Gastrocnemius medialis (tissue), 4 donors: Measurements from ENCODE around the gene DNAJB4.

ENCODE experiments used
- POLR2A ChIP-seq, 2 donors: fragments of 450-650 bp; IDR thresholded peaks; one replicate each; pipeline ENCODE4 v1.6.1; 2017; ENCODE audit warnings: antibody characterized with exemption in 2 of 2, mild to moderate bottlenecking in 2 of 2, moderate library complexity in 2 of 2
- TF ChIP-seq, protein P1 (sequence below), 5 experiments: fragments of 450-650 bp in 3 of 5; fragments of 200-600 bp in 2 of 5; sonication (generic) in 2 of 5; IDR thresholded peaks in 4 of 5; conservative IDR thresholded peaks in 1 of 5; 1 replicate in 4 of 5; 2 replicates in 1 of 5; pipeline ENCODE4 v1.5.1; 2016 to 2019; ENCODE audit warnings: antibody characterized with exemption in 5 of 5, mild to moderate bottlenecking in 3 of 5, moderate library complexity in 3 of 5

DNA sequence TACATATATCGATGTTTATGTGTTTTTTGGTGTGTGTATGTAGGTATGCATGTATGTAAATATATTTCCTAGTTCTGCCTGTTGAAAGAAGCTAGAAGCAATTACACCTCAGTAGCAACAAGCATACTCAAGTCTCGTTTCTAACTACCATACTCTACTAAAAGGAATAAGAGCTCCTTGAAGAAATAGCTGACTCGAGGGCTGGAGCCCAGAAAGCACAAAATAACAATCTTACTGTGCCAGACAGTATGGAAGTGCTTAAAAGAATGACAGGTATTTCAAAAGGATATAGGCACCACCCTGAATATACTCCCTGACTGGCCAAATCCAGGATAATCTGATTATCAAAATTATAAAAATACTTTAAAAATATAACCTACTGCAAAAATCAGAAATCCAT, 49.0 kb upstream of the DNAJB4 start:
- TF ChIP-seq, protein P1, sequence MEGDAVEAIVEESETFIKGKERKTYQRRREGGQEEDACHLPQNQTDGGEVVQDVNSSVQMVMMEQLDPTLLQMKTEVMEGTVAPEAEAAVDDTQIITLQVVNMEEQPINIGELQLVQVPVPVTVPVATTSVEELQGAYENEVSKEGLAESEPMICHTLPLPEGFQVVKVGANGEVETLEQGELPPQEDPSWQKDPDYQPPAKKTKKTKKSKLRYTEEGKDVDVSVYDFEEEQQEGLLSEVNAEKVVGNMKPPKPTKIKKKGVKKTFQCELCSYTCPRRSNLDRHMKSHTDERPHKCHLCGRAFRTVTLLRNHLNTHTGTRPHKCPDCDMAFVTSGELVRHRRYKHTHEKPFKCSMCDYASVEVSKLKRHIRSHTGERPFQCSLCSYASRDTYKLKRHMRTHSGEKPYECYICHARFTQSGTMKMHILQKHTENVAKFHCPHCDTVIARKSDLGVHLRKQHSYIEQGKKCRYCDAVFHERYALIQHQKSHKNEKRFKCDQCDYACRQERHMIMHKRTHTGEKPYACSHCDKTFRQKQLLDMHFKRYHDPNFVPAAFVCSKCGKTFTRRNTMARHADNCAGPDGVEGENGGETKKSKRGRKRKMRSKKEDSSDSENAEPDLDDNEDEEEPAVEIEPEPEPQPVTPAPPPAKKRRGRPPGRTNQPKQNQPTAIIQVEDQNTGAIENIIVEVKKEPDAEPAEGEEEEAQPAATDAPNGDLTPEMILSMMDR (IDR thresholded peaks at IDR 0.05 in 4 of 5, conservative IDR thresholded peaks at IDR 0.05 in 1 of 5): no peak
- no peak for TF ChIP-seq POLR2A (IDR thresholded peaks at IDR 0.05)
